Measurements from ENCODE around the gene YDJC. TPM values are rescaled to one million over a fixed set of nuclear protein-coding genes. Genes with fewer than 3 reads are reported as not detected.

The YDJC gene
- total RNA-seq, 1 experiment from 2014 or later = 79.4 TPM

GRCh38 chr22:21594865-21595452 lies 34.9 kb downstream of the YDJC start:
- ChIA-PET POLR2A (ENCODE audit: unreplicated experiment) (no interaction called here), CTCF (no interaction called here)
- TF ChIP-seq EZH2phosphoT487 (IDR thresholded peaks at IDR 0.05; ENCODE audit: borderline replicate concordance, low read length) (no peak), EZH2 (IDR thresholded peaks at IDR 0.05; ENCODE audit: low read length, unreplicated experiment) (no peak), CTCF (conservative IDR thresholded peaks at IDR 0.05; ENCODE audit: low read depth, low read length) (no peak)

GRCh38 chr22:21593406-21594232 lies 36.2 kb downstream of the YDJC start:
- Histone ChIP-seq H3K79me2 (ENCODE audit: low read length) (peaks cover 95% of the 10 kb centered on the region), H3F3A (ENCODE audit: low read length, unreplicated experiment) (no peaks in the 10 kb centered on the region), H2AFZ (ENCODE audit: low read length) (no peak overlapping the region), H3K9ac (ENCODE audit: low read length) (no peak overlapping the region), H3K36me3 (ENCODE audit: low read depth, low read length) (peaks cover 19% of the 10 kb centered on the region), H3K4me3 (ENCODE audit: low read length) (no peak overlapping the region), H4K20me1 (ENCODE audit: low read length) (peaks cover 47% of the 10 kb centered on the region; the same call in 1 of the 2 replicates), H3K27me3 (ENCODE audit: low read length) (no peaks in the 10 kb centered on the region), H3K27ac (ENCODE audit: low read length) (no peak overlapping the region), H3K4me1 (ENCODE audit: insufficient read depth, low read length) (peaks cover 5% of the 10 kb centered on the region; the same call in 1 of the 2 replicates), H3K9me3 (ENCODE audit: low read length) (no peaks in the 10 kb centered on the region), H3K4me2 (ENCODE audit: low read length) (no peak overlapping the region), H3K9me2 (replicated peaks; ENCODE audit: low read length) (no peaks in the 10 kb centered on the region)
- DNase-seq (peak; percentile 24), ATAC-seq (peak; percentile 31; the same call in 1 of the 2 replicates)
- ChIA-PET POLR2A (ENCODE audit: unreplicated experiment) (no interaction called here), CTCF (no interaction called here)
- TF ChIP-seq EZH2phosphoT487 (IDR thresholded peaks at IDR 0.05; ENCODE audit: borderline replicate concordance, low read length) = no peak
- peak; percentile 61 for TF ChIP-seq CTCF (conservative IDR thresholded peaks at IDR 0.05; ENCODE audit: low read depth, low read length)
- intact Hi-C loops (cut with micrococcal nuclease) = no loop called here
- BruUV-seq (replicated peaks) = no TSS peak

More at GRCh38 chr22:21594865-21595452, 34.9 kb downstream of the YDJC start:
- H3F3A ChIP-seq (ENCODE audit: low read length, unreplicated experiment) = no peaks in the 10 kb centered on the region
- H3K9ac ChIP-seq (ENCODE audit: low read length) = no peak overlapping the region
- H3K27me3 ChIP-seq (ENCODE audit: low read length) = no peaks in the 10 kb centered on the region
- H3K9me3 ChIP-seq (ENCODE audit: low read length) = no peaks in the 10 kb centered on the region
- no peak overlapping the region for H3K4me3 ChIP-seq (ENCODE audit: low read length)
- H3K36me3 ChIP-seq (ENCODE audit: low read depth, low read length) = peaks cover 19% of the 10 kb centered on the region
- H3K9me2 ChIP-seq (replicated peaks; ENCODE audit: low read length) = no peaks in the 10 kb centered on the region
- intact Hi-C loops (cut with micrococcal nuclease) = no loop called here
- H3K4me1 ChIP-seq (ENCODE audit: insufficient read depth, low read length) = peaks cover 5% of the 10 kb centered on the region; the same call in 1 of the 2 replicates
- ATAC-seq (no peak), DNase-seq (no peak)
- H3K4me2 ChIP-seq (ENCODE audit: low read length) = no peak overlapping the region
- peaks cover 40% of the 10 kb centered on the region; the same call in 1 of the 2 replicates for H4K20me1 ChIP-seq (ENCODE audit: low read length)
- no peak overlapping the region for H2AFZ ChIP-seq (ENCODE audit: low read length)
- BruUV-seq (replicated peaks) = no TSS peak
- no peak overlapping the region for H3K27ac ChIP-seq (ENCODE audit: low read length)
- peaks cover 96% of the 10 kb centered on the region for H3K79me2 ChIP-seq (ENCODE audit: low read length)

DNA sequence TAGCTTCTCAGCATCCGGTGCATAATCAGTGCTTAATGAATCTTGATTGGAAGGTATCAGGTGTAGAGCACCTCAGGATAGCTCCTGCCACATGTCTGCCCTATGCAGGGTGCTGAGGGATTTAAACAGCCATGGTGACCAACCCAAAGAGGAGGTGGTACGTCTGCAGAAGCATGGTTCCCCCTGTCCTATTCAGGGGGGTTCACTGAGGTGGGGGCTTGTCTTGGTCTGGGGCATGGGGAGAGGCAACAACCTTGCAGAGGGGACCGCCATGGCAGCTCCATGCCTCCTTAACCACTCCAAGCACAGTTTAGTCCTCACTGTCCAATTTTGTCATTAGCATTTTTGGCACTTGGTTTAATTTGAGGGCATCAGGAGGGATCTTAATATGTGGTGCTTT lies 37.4 kb downstream of the YDJC start:
- ATAC-seq (no peak), DNase-seq (no peak)
- peaks cover 19% of the 10 kb centered on the region for H3K36me3 ChIP-seq (ENCODE audit: low read depth, low read length)
- no peak overlapping the region for H3K9ac ChIP-seq (ENCODE audit: low read length)
- H3K9me3 ChIP-seq (ENCODE audit: low read length) = no peaks in the 10 kb centered on the region
- H3K27me3 ChIP-seq (ENCODE audit: low read length) = no peaks in the 10 kb centered on the region
- H2AFZ ChIP-seq (ENCODE audit: low read length) = no peak overlapping the region
- CTCF ChIA-PET = no interaction called here
- peaks cover 95% of the 10 kb centered on the region for H3K79me2 ChIP-seq (ENCODE audit: low read length)
- intact Hi-C loops (cut with micrococcal nuclease) = no loop called here
- no TSS peak for BruUV-seq (replicated peaks)
- no peak for TF ChIP-seq CTCF (conservative IDR thresholded peaks at IDR 0.05; ENCODE audit: low read depth, low read length)
- TF ChIP-seq EZH2 (IDR thresholded peaks at IDR 0.05; ENCODE audit: low read length, unreplicated experiment) = no peak
- no peak for TF ChIP-seq EZH2phosphoT487 (IDR thresholded peaks at IDR 0.05; ENCODE audit: borderline replicate concordance, low read length)
- H3K9me2 ChIP-seq (replicated peaks; ENCODE audit: low read length) = no peaks in the 10 kb centered on the region
- H3K4me2 ChIP-seq (ENCODE audit: low read length) = no peak overlapping the region
- H4K20me1 ChIP-seq (ENCODE audit: low read length) = peaks cover 47% of the 10 kb centered on the region; the same call in 1 of the 2 replicates
- H3K4me3 ChIP-seq (ENCODE audit: low read length) = no peak overlapping the region
- POLR2A ChIA-PET (ENCODE audit: unreplicated experiment) = no interaction called here
- H3K27ac ChIP-seq (ENCODE audit: low read length) = no peak overlapping the region
- H3K4me1 ChIP-seq (ENCODE audit: insufficient read depth, low read length) = peaks cover 5% of the 10 kb centered on the region; the same call in 1 of the 2 replicates
- H3F3A ChIP-seq (ENCODE audit: low read length, unreplicated experiment) = no peaks in the 10 kb centered on the region
